Adrenal gland (tissue), 12 donors: ENCODE results near the gene VMO1. TPM values are rescaled to one million over a fixed set of nuclear protein-coding genes. Genes with fewer than 3 reads are reported as not detected.
A peak's percentile ranks its signal among the peaks of the same experiment; 100 is the strongest.

Source experiments
- DNase-seq, 7 donors: peaks; one replicate each; pipeline ENCODE4 v3.0.0-alpha.2; 2019 to 2020
- H3K27ac ChIP-seq, 5 donors: fragments of 200-600 bp; sonication (generic) in 4 of 5; 1 replicate in 3 of 5; 2 replicates in 2 of 5; pipeline versions ENCODE4 v1.5.1 to v1.8.0; 2016 to 2020; ENCODE audit warnings: mild to moderate bottlenecking in 1 of 5
- H3K27me3 ChIP-seq: fragments of 200-600 bp; 2 replicates; pipeline ENCODE4 v1.8.0; 2021
- H3K36me3 ChIP-seq, 2 donors: fragments of 200-600 bp; replicated peaks in 1 of 2; 1 replicate in 1 of 2; 2 replicates in 1 of 2; pipeline versions ENCODE4 v1.5.1 to v1.8.0; 2018 to 2022
- H3K4me1 ChIP-seq, 2 donors: fragments of 200-600 bp; replicated peaks in 1 of 2; 1 replicate in 1 of 2; 2 replicates in 1 of 2; pipeline versions ENCODE4 v1.5.1 to v1.8.0; 2018 to 2021
- H3K4me3 ChIP-seq, 4 donors: fragments of 200-600 bp; sonication (generic) in 3 of 4; one replicate each; pipeline ENCODE4 v1.5.1; 2016 to 2018
- H3K9me3 ChIP-seq, 3 donors: fragments of 200-600 bp; sonication (generic) in 1 of 3; replicated peaks in 1 of 3; 1 replicate in 2 of 3; 2 replicates in 1 of 3; pipeline versions ENCODE4 v1.5.1 to v1.8.0; 2016 to 2021
- POLR2A ChIP-seq, 2 donors: fragments of 450-650 bp; IDR thresholded peaks; one replicate each; pipeline ENCODE4 v1.6.1; 2017; ENCODE audit warnings: antibody characterized with exemption in 2 of 2, mild to moderate bottlenecking in 2 of 2, moderate library complexity in 1 of 2
- WGBS, 4 donors: extraction: QIAGEN DNeasy Blood & Tissue Kit in 2 of 4; methylation state at CpG; one replicate each; pipeline versions ENCODE4 v1.1.5 to v1.1.7; 2013 to 2017; 5-methylcytosine and 5-hydroxymethylcytosine counted together
- intact Hi-C, 2 donors: fragments of 100-400 bp; cut with DNase I; formaldehyde crosslinking; loops; one replicate each; pipeline versions ENCODE4 v1.14.1 to v1.15.0; 2022 to 2023
- polyA plus RNA-seq, 3 donors: library from polyadenylated mRNA; stranded (reverse); fragments of 200-250 nt in 2 of 3; fragments of 350-450 nt in 1 of 3; fragmentation: Illumina TruSeq in 1 of 3; extraction: RNeasy Lipid Tissue Mini Kit (QIAGEN cat#74804) in 1 of 3; gene quantifications; one replicate each; pipeline ENCODE4 v1.2.3, GENCODE V29; 2013 to 2014
- total RNA-seq, 9 donors: library from RNA; depleted of rRNA in 4 of 9; stranded (reverse); fragments of >200 nt in 4 of 9; fragments of 120-200 nt in 1 of 9; fragmentation: NEBNext Ultra II Directional in 1 of 9; extraction: Animal tissue kit (Norgen Biotek cat#: 25700) in 1 of 9; gene quantifications; one replicate each; pipeline versions ENCODE4 v1.1.0 to v1.2.4, GENCODE V29; 2013 to 2023
- TF ChIP-seq, protein P1 (sequence below), 6 experiments: fragments of 450-650 bp in 4 of 6; fragments of 200-600 bp in 2 of 6; sonication (generic) in 1 of 6; IDR thresholded peaks; 1 replicate in 5 of 6; 2 replicates in 1 of 6; pipeline versions ENCODE4 v1.5.1 to v1.8.0; 2016 to 2021; ENCODE audit warnings: antibody characterized with exemption in 6 of 6, mild to moderate bottlenecking in 2 of 6, moderate library complexity in 1 of 6
- donor health status: healthy with polysubstance abuse.
- donor health status: Bipolar disorder and iron deficiency.
- donor health status: DM: yes; HTN: yes; CAD: no.
- donor health status: DM: no; HTN: no; CAD: no.
- donor health status: DM: no; HTN: no; CAD: no.
- donor health status: DM: yes; HTN: yes; CAD: no.

Gene VMO1
- total and polyA plus RNA-seq, 12 donors = 0.50 to 9.6 (median 4.4) TPM; not detected in 1

DNA sequence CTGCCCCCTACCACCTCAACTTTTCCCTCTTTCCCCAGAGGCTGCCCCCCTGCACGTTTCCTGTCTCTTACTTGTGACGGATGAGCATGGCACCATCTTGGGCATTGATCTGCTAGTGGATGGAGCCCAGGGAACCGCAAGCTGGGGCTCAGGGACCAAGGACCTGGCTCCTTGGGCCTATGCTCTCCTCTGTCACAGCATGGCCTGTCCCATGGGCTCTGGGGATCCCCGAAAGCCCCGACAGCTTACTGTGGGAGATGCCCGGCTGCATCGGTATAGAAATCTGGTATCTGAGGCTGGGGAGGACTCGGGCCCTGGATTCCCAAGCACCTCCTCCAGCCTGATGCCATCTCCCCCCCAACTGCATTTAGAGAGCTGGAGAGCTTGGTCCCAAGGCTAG is 44.6 kb downstream of the VMO1 start:
- Histone ChIP-seq H3K27ac (no peak overlapping the region), H3K27me3 (peaks cover 6% of the 10 kb centered on the region), H3K4me1 (peaks cover 6 to 13% of the 10 kb centered on the region in 2 donors), H3K36me3 (no peaks in the 10 kb centered on the region), H3K4me3 (no peak overlapping the region), H3K9me3 (no peaks in the 10 kb centered on the region)
- DNase-seq = no peak
- intact Hi-C loops = no loop called here
- TF ChIP-seq POLR2A (IDR thresholded peaks at IDR 0.05) = no peak
- TF ChIP-seq, protein P1, sequence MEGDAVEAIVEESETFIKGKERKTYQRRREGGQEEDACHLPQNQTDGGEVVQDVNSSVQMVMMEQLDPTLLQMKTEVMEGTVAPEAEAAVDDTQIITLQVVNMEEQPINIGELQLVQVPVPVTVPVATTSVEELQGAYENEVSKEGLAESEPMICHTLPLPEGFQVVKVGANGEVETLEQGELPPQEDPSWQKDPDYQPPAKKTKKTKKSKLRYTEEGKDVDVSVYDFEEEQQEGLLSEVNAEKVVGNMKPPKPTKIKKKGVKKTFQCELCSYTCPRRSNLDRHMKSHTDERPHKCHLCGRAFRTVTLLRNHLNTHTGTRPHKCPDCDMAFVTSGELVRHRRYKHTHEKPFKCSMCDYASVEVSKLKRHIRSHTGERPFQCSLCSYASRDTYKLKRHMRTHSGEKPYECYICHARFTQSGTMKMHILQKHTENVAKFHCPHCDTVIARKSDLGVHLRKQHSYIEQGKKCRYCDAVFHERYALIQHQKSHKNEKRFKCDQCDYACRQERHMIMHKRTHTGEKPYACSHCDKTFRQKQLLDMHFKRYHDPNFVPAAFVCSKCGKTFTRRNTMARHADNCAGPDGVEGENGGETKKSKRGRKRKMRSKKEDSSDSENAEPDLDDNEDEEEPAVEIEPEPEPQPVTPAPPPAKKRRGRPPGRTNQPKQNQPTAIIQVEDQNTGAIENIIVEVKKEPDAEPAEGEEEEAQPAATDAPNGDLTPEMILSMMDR (IDR thresholded peaks at IDR 0.05) = no peak
- WGBS, 4 donors = 94 to 100% (median 96%) methylated on average over 3 to 8 of the region's 8 CpGs

DNA sequence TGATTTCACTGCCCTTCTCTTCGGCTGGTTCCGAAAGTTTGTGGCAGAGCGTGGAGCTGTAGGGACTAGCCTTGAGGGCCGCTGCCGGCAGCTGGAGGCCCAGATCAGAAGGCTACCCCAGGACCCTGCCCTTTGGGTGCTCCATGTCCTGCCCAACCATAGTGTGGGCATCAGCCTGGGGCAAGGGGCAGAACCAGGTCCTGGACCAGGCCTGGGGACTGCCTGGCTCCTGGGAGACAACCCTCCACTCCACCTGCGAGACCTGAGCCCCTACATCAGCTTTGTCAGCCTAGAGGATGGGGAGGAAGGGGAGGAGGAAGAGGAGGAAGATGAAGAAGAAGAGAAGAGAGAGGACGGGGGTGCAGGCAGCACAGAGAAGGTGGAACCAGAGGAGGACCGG is 45.6 kb downstream of the VMO1 start:
- Histone ChIP-seq H3K27me3 (peaks cover 6% of the 10 kb centered on the region), H3K9me3 (no peaks in the 10 kb centered on the region), H3K4me1 (peaks cover 6 to 13% of the 10 kb centered on the region in 2 donors), H3K4me3 (no peak overlapping the region), H3K36me3 (no peaks in the 10 kb centered on the region), H3K27ac (no peak overlapping the region)
- TF ChIP-seq, protein P1 (IDR thresholded peaks at IDR 0.05) = no peak
- no peak for TF ChIP-seq POLR2A (IDR thresholded peaks at IDR 0.05)
- intact Hi-C loops = no loop called here
- WGBS, 4 donors = 94 to 96% (median 95%) methylated on average over 4 to 8 of the region's 8 CpGs
- no peak for DNase-seq

DNA sequence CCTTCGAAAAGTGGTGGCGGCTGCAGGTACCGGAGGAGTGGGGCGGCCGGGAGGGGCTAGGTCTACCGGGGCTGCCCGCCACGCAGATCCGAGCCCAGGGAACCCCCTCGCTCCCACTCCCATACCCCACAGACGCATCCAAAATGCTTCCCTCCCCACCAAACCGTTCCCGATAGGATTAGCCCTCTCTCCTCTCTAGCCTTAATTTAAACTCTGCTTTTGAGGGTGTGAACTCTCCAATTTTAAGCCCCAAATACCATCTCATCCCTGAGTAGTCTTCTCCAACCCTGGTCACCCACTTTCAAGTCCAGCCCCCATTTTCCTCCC is 46.2 kb downstream of the VMO1 start:
- H3K27ac ChIP-seq = peak overlapping the region in 2 of 5 donors; percentile 74 to 85
- no peak for TF ChIP-seq POLR2A (IDR thresholded peaks at IDR 0.05)
- no peaks in the 10 kb centered on the region for H3K9me3 ChIP-seq
- H3K4me3 ChIP-seq = peak overlapping the region in 2 of 4 donors; percentile 56 to 91
- H3K36me3 ChIP-seq = no peaks in the 10 kb centered on the region
- peaks cover 6% of the 10 kb centered on the region for H3K27me3 ChIP-seq
- peaks cover 6 to 13% of the 10 kb centered on the region in 2 donors for H3K4me1 ChIP-seq
- intact Hi-C loops = no loop called here
- WGBS, 4 donors = 10 to 22% (median 12%) methylated on average over 12 to 13 of the region's 13 CpGs
- no peak for DNase-seq

DNA sequence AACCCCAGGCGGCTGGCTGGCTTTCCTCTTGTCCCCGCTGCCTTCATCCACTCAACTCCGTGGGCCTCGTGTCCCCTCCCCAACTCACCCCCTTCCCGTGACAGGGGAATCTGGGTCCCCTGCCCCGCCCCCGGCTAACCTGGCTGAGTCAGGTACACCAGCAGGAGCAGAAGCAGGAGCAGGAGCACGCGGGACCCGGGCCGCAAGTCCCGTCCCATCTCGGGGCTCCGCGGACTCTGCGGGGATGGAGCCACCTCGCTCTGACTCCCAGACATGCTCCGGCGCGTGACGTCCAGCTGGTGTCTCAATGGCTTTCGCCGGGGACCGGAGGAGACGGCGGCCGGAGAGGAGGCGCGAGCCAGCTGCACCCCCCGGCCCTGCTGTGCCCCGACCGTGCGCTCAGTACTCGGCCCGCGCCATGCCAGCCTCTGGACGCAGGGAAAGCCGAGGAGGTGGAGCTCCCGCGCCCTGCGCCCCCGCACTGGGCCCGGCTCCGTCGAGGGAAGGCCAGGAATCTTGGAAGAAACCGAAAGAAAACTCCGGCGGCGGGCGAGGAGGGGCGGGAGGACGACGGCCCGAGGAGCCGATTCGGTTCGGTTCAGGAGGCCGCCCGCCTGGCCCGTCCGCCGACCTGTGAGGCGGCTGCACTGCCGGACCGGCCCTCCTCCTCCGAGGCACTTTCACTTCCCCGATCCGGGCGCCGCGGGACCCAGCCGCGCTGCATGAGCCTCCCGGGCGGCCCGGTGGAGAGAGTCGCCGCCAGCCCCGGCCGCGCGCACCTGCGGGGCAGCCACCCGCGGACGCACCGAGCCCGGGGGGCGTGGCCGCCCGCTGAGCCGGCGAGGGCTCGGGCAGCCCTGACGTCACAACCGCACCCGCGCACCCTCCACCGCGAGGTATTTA is 46.8 kb downstream of the VMO1 start, which contains the start of the genes CXCL16 and ZMYND15:
TSS of gene CXCL16 (minus strand) at position 807 of the 903 bp plus-strand sequence. CDS start at position 218, 589 bp downstream.
TSS of gene ZMYND15 (plus strand) at position 712 of the 903 bp plus-strand sequence. CDS start 716 bp downstream, outside the sequence.
- Histone ChIP-seq H3K4me3 (peak within 1 kb of the TSS in 3 of 4 donors; percentile 56 to 94 (median 91)), H3K4me1 (peaks cover 6 to 13% of the 10 kb centered on the region in 2 donors), H3K27ac (peak within 1 kb of the TSS in 4 of 5 donors; percentile 55 to 85 (median 77)), H3K9me3 (no peaks in the 10 kb centered on the region), H3K36me3 (no peaks in the 10 kb centered on the region), H3K27me3 (peaks cover 6% of the 10 kb centered on the region)
- peak in 1 of 2 donors; percentile 46 for TF ChIP-seq POLR2A (IDR thresholded peaks at IDR 0.05)
- TF ChIP-seq, protein P1 (IDR thresholded peaks at IDR 0.05) = no peak
- peak; percentile 57 to 77 (median 68) for DNase-seq
- intact Hi-C loops = loop anchor here in 1 of 2 donors (10.0 kb wide), 1 partner anchor 45 kb away; the partner anchor contains the start of genes GLTPD2 and VMO1
- WGBS, 4 donors = 0 to 4% (median 0%) methylated on average over 1 to 100 of the region's 100 CpGs
